Measurements from ENCODE around the gene SNX17.
A peak's percentile ranks its signal among the peaks of the same experiment; 100 is the strongest.

GRCh38 chr2:27407798-27408491 is 37.5 kb downstream of the SNX17 start:
- TF ChIP-seq, protein P1, sequence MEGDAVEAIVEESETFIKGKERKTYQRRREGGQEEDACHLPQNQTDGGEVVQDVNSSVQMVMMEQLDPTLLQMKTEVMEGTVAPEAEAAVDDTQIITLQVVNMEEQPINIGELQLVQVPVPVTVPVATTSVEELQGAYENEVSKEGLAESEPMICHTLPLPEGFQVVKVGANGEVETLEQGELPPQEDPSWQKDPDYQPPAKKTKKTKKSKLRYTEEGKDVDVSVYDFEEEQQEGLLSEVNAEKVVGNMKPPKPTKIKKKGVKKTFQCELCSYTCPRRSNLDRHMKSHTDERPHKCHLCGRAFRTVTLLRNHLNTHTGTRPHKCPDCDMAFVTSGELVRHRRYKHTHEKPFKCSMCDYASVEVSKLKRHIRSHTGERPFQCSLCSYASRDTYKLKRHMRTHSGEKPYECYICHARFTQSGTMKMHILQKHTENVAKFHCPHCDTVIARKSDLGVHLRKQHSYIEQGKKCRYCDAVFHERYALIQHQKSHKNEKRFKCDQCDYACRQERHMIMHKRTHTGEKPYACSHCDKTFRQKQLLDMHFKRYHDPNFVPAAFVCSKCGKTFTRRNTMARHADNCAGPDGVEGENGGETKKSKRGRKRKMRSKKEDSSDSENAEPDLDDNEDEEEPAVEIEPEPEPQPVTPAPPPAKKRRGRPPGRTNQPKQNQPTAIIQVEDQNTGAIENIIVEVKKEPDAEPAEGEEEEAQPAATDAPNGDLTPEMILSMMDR (conservative IDR thresholded peaks at IDR 0.05; ENCODE audit: low read depth, low read length): peak; percentile 70
- TF ChIP-seq ELK1 (IDR thresholded peaks at IDR 0.05; ENCODE audit: borderline replicate concordance, low read depth, low read length) (no peak), USF2 (IDR thresholded peaks at IDR 0.05; ENCODE audit: low read depth, low read length) (no peak), POLR2A (IDR thresholded peaks at IDR 0.05; ENCODE audit: low read depth, low read length) (no peak), FOS (IDR thresholded peaks at IDR 0.05; ENCODE audit: low read depth, low read length) (no peak), MAFK (IDR thresholded peaks at IDR 0.05; ENCODE audit: low read depth, low read length) (no peak), CHD1 (IDR thresholded peaks at IDR 0.05; ENCODE audit: low read depth, low read length) (no peak), CEBPB (IDR thresholded peaks at IDR 0.05; ENCODE audit: low read depth, low read length) (no peak), MXI1 (IDR thresholded peaks at IDR 0.05; ENCODE audit: borderline replicate concordance, low read depth, low read length) (no peak), RFX5 (IDR thresholded peaks at IDR 0.05; ENCODE audit: low read depth, low read length) (no peak), RAD21 (IDR thresholded peaks at IDR 0.05; ENCODE audit: low read length) (peak; percentile 62), RCOR1 (IDR thresholded peaks at IDR 0.05; ENCODE audit: insufficient replicate concordance, low read length) (no peak)

All from IMR-90 (cell line).